Stimulated activated CD8-positive, alpha-beta memory T cell treated with anti-CD3 and anti-CD28 coated beads, Interleukin-15, amount 100 ng/mL, for 24 hours (primary cell): ENCODE measurements around the gene DRG2.

ENCODE experiments used
- DNase-seq: peaks from one replicate; pipeline ENCODE4 v3.0.0-alpha.2; 2020; ENCODE audit warnings: low read depth

The DRG2 gene

DNA sequence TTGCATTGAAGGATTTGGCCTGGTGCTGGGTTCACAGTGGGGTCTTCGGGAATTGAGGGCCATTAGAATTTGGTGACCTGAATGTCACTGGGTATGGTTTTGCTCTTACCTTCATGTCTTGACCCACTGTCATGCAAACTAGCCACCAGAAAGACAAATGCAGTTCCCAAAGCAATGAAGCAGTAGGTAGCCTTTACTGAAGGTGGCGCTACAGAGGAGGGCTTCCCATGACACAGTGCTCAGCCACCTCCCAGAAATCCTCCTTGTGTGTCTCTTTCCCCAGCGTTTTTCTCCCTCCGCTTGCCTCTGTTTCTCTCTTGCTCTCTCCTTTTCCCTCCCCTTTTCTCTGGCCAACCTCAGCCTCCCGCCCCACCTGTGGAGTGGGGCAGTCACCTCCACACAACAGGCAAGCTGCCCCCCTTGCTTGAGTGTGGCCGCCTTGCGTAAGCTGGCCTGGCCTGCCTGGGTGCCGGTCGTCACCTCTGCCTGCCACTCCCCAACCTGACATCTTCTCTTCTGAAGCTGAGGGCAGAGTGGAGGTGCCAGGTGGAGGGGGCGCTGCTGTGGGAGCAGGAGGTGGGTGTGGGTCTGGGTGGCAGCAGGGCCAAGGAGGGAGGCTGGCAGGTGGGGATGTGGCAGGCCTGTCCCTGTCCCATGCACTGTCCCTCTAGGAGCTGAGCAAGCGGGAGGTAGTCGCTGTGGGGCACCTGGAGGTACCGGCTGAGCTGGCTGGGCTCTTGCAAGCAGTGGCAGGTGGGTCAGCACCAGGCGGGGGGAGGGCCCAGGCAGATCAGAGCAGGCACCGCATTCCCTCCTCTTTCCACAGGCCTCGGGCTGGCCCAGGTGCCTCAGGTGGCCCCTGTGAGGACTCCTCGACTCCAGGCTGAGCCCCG is 55.5 kb downstream of the DRG2 start:
- no peak for DNase-seq

- DNase-seq = no peak
Measured at GRCh38 chr17:18144261-18144660, 56.5 kb downstream of the DRG2 start.

DNA sequence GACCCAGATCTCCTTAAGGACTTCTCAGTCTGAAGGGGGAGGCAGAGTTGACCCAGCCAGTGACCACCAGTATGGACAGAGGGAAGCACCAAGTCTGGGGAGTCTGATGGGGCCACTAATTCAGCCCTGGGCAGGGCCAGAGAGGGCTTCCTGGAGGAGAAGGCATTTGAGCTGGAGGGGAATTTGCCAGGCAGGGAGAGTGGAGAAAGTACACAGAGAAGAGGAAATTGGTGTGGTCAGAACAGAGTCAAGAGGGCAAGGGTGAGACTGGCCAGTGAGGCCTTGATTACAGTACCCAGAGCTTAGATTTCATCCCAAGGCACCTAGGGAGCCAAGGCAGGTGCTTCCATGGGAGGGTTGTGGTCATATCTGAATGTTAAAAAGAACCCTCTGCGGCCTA is 57.1 kb downstream of the DRG2 start:
- no peak for DNase-seq

DNA sequence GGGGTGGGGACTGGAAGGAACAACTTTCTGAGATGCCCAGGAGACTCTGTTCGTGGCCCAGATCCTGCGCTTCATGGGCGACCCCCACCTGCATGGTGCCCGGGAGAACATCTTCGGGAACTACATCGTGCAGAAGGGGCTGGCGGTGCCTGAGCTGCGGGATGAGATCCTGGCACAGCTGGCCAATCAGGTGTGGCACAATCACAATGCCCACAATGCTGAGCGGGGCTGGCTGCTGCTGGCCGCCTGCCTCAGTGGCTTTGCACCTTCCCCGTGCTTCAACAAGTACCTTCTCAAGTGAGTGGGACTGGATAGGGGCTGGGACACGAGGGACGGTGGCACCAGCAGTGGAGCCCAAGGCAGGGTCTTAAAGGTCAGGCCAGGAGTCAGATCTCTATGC is 58.1 kb downstream of the DRG2 start:
- no peak for DNase-seq

GRCh38 chr17:18146259-18146658 is 58.5 kb downstream of the DRG2 start:
- no peak for DNase-seq

DNA sequence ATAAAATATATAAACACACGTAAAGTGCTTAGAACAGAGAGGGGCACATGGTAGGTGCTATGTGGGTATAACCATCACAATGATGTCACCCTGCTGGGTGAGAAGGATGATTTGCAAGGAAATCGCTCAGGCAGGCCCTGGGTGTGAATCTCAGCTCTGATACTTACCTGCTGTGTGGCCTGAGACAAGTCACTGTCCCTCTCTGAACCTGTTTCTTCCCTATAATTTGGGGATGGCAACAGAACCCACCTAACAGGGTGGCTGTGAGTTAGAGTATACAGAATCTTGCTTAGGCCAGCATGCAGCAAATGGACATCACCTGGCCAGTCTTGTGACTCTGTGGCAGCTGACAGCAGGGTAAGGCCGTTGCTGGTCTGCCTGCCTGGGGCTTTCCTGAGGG is 59.2 kb downstream of the DRG2 start:
- DNase-seq = no peak

DNA sequence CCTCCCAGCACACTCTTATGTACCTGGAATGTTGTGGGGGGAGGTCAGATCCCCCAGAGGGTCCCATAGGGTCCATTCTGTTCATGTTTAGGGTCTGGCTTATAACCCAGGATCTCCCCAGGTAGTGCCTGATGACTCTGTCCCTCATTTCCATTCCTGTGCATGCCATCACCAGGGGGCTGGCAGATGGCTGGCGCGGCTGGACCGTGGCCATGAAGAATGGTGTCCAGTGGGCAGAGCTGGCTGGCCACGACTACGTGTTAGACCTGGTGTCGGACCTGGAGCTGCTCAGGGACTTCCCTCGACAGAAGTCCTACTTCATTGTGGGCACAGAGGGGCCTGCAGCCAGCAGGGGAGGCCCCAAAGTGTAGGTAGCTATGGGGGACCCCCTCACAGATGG is 60.8 kb downstream of the DRG2 start:
- DNase-seq = no peak

- no peak for DNase-seq
Measured at GRCh38 chr17:18151290-18151689, 63.5 kb downstream of the DRG2 start.

DNA sequence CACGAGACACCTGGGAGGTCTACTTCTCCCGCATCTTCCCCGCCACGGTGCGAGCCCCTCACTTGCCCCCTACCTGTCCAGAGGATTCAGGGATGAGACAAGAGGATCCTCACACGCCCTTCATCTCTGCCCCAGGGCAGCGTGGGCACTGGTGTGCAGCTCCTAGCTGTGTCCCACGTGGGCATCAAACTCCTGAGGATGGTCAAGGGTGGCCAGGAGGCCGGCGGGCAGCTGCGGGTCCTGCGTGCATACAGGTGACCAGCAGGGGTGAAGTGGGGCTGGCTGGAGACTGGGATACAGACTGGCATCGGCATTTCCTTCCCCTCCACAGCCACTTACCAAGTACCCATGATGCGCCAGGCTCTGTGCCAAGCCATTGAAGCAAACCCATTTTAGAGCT is 67.4 kb downstream of the DRG2 start:
- DNase-seq = no peak

GRCh38 chr17:18156171-18156975 is 68.6 kb downstream of the DRG2 start:
- DNase-seq = no peak

DNA sequence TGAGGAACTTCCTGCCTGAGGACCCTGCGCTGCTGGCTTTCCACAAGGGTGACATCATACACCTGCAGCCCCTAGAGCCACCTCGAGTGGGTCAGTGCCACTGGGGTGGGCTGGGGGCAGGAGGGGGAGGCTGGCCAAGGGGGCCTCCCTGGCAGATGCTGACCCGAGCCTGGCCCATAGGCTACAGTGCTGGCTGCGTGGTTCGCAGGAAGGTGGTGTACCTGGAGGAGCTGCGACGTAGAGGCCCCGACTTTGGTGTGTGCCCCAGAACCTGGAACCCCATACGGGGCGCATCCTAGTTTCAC is 69.2 kb downstream of the DRG2 start:
- DNase-seq = no peak
